CD14-positive monocyte (primary cell): Measurements from ENCODE around the gene DNAI2. TPM values are rescaled to one million over a fixed set of nuclear protein-coding genes. Genes with fewer than 3 reads are reported as not detected.
A peak's percentile ranks its signal among the peaks of the same experiment; 100 is the strongest.

Experiments used
- DNase-seq, 3 donors: peaks; one replicate each; pipeline ENCODE4 v3.0.0-alpha.2; 2011 to 2022
- H2AFZ ChIP-seq: 2 replicates; pipeline ENCODE4 v1.6.0; 2012; ENCODE audit warnings: mild to moderate bottlenecking, low read depth, low read length, inconsistent platforms; ENCODE audit not compliant: insufficient read depth, poor library complexity, severe bottlenecking
- H3K27ac ChIP-seq, 2 donors: 1 replicate in 1 of 2; 2 replicates in 1 of 2; pipeline ENCODE4 v1.5.1; 2012 to 2013; ENCODE audit warnings: low read length in 2 of 2, control low read depth in 1 of 2, inconsistent platforms in 1 of 2, low read depth in 1 of 2, mild to moderate bottlenecking in 1 of 2
- H3K27me3 ChIP-seq, 2 donors: one replicate each; pipeline versions ENCODE4 v1.6.0 to v1.6.1; 2011 to 2013; ENCODE audit warnings: low read length in 2 of 2; ENCODE audit not compliant: control insufficient read depth in 2 of 2, insufficient read depth in 2 of 2
- H3K36me3 ChIP-seq, 2 donors: replicated peaks in 1 of 2; 1 replicate in 1 of 2; 2 replicates in 1 of 2; pipeline versions ENCODE4 v1.5.1 to v1.6.1; 2012 to 2013; ENCODE audit warnings: low read length in 2 of 2, control low read depth in 1 of 2, inconsistent platforms in 1 of 2, mild to moderate bottlenecking in 1 of 2; ENCODE audit not compliant: insufficient read depth in 2 of 2, control insufficient read depth in 1 of 2
- H3K4me1 ChIP-seq, 2 donors: 1 replicate in 1 of 2; 2 replicates in 1 of 2; pipeline versions ENCODE4 v1.5.1 to v1.6.1; 2012 to 2013; ENCODE audit warnings: low read length in 2 of 2, control low read depth in 1 of 2, inconsistent platforms in 1 of 2, mild to moderate bottlenecking in 1 of 2, moderate library complexity in 1 of 2; ENCODE audit not compliant: insufficient read depth in 2 of 2, control insufficient read depth in 1 of 2
- H3K4me2 ChIP-seq: replicated peaks from 2 replicates; pipeline ENCODE3; 2012; ENCODE audit warnings: low read length, moderate library complexity, mild to moderate bottlenecking; ENCODE audit not compliant: poor library complexity, severe bottlenecking; ENCODE audit errors: extremely low read depth
- H3K4me3 ChIP-seq, 3 experiments: fragments of 200-600 bp in 1 of 3; sonication (generic) in 1 of 3; replicated peaks in 1 of 3; 1 replicate in 2 of 3; 2 replicates in 1 of 3; pipeline ENCODE4 v1.5.1; 2011 to 2013; ENCODE audit warnings: low read length in 3 of 3, mild to moderate bottlenecking in 3 of 3, control low read depth in 2 of 3, low read depth in 2 of 3, inconsistent platforms in 1 of 3, moderate library complexity in 1 of 3
- H3K79me2 ChIP-seq: 2 replicates; pipeline ENCODE4 v1.6.0; 2012; ENCODE audit warnings: mild to moderate bottlenecking, control low read depth, inconsistent platforms, low read length, moderate library complexity; ENCODE audit not compliant: insufficient read depth
- H3K9ac ChIP-seq: 2 replicates; pipeline ENCODE4 v1.6.0; 2017; ENCODE audit warnings: low read length, mild to moderate bottlenecking; ENCODE audit not compliant: insufficient read depth, poor library complexity, severe bottlenecking
- H3K9me3 ChIP-seq, 2 donors: replicated peaks in 1 of 2; 1 replicate in 1 of 2; 2 replicates in 1 of 2; pipeline versions ENCODE4 v1.5.1 to v1.6.1; 2012 to 2013; ENCODE audit warnings: low read length in 2 of 2, control low read depth in 1 of 2; ENCODE audit not compliant: control insufficient read depth in 1 of 2, insufficient read depth in 1 of 2
- H4K20me1 ChIP-seq: 2 replicates; pipeline ENCODE4 v1.6.0; 2012; ENCODE audit warnings: mild to moderate bottlenecking, low read length, control low read depth, moderate library complexity; ENCODE audit not compliant: insufficient read depth
- H3K27ac Mint-ChIP-seq, 7 donors: one replicate each; pipeline ENCODE4 v1.8.0; 2020; ENCODE audit warnings: mild to moderate bottlenecking in 7 of 7, mixed read lengths in 7 of 7, moderate library complexity in 6 of 7, inconsistent platforms in 2 of 7
- H3K27me3 Mint-ChIP-seq, 3 donors: one replicate each; pipeline ENCODE4 v1.8.0; 2021 to 2022; ENCODE audit warnings: low read depth in 3 of 3, mild to moderate bottlenecking in 3 of 3, mixed read lengths in 3 of 3, moderate library complexity in 3 of 3, inconsistent platforms in 1 of 3
- H3K36me3 Mint-ChIP-seq, 2 donors: one replicate each; pipeline ENCODE4 v1.8.0; 2020; ENCODE audit warnings: mixed read lengths in 2 of 2, inconsistent platforms in 1 of 2, mild to moderate bottlenecking in 1 of 2
- H3K4me1 Mint-ChIP-seq: one replicate; pipeline ENCODE4 v1.8.0; 2020; ENCODE audit warnings: mild to moderate bottlenecking, mixed read lengths
- H3K4me3 Mint-ChIP-seq, 2 donors: one replicate each; pipeline ENCODE4 v1.8.0; 2020; ENCODE audit warnings: mild to moderate bottlenecking in 2 of 2, mixed read lengths in 2 of 2, moderate library complexity in 1 of 2
- H3K9me3 Mint-ChIP-seq, 7 donors: one replicate each; pipeline ENCODE4 v1.8.0; 2020 to 2022; ENCODE audit warnings: mixed read lengths in 7 of 7, mild to moderate bottlenecking in 6 of 7, moderate library complexity in 6 of 7, inconsistent platforms in 2 of 7
- CTCF ChIP-seq: fragments of 200-600 bp; IDR thresholded peaks from one replicate; pipeline ENCODE4 v1.8.0; 2022; ENCODE audit warnings: antibody characterized with exemption, mild to moderate bottlenecking
- WGBS: methylation state at CpG from one replicate; pipeline ENCODE4 v1.1.5; 2013; ENCODE audit warnings: missing lambda C conversion rate; ENCODE audit not compliant: insufficient coverage; 5-methylcytosine and 5-hydroxymethylcytosine counted together
- intact Hi-C, 2 donors: fragments of 100-400 bp; cut with micrococcal nuclease; formaldehyde crosslinking; loops; one replicate each; pipeline versions ENCODE4 v1.15.0 to v1.15.1; 2023
- polyA plus RNA-seq, 3 donors: library from polyadenylated mRNA; depleted of rRNA in 1 of 3; unstranded in 2 of 3; stranded (reverse) in 1 of 3; fragments of 300-500 nt in 2 of 3; fragments of >200 nt in 1 of 3; fragmentation: Illumina TruSeq in 2 of 3; gene quantifications; 1 replicate in 2 of 3; 2 replicates in 1 of 3; pipeline ENCODE4 v1.2.3, GENCODE V29; 2012 to 2021

DNAI2 gene
- polyA plus RNA-seq, 3 donors = 0.07 TPM; not detected in 2

- peaks cover 18% of the 10 kb centered on the region for H3K4me1 Mint-ChIP-seq
- Histone ChIP-seq H3K9ac (no peak overlapping the region), H3K79me2 (no peaks in the 10 kb centered on the region), H3K27me3 (peaks cover 12 to 40% of the 10 kb centered on the region in 2 donors), H3K4me3 (peak overlapping the region in 1 of 3 experiments; percentile 63), H3K27ac (no peak overlapping the region), H4K20me1 (no peaks in the 10 kb centered on the region), H3K9me3 (no peaks in the 10 kb centered on the region), H3K36me3 (no peaks in the 10 kb centered on the region), H2AFZ (peak overlapping the region; percentile 61), H3K4me2 (peak overlapping the region; percentile 72), H3K4me1 (peaks cover 10 to 20% of the 10 kb centered on the region in 2 donors)
- peaks cover 0 to 3% of the 10 kb centered on the region in 2 donors for H3K36me3 Mint-ChIP-seq
- WGBS = 33% methylated on average over 8 of the region's 10 CpGs
- peak overlapping the region; percentile 52 to 83 for H3K4me3 Mint-ChIP-seq
- TF ChIP-seq CTCF = no peak
- intact Hi-C loops = no loop called here
- no peak for DNase-seq
- peaks cover 0 to 10% (median 0%) of the 10 kb centered on the region in 7 donors for H3K9me3 Mint-ChIP-seq
- peaks cover 47 to 58% (median 56%) of the 10 kb centered on the region in 3 donors for H3K27me3 Mint-ChIP-seq
- no peak overlapping the region for H3K27ac Mint-ChIP-seq
Observed at GRCh38 chr17:74326506-74326905, 52.5 kb downstream of the DNAI2 start.

DNA sequence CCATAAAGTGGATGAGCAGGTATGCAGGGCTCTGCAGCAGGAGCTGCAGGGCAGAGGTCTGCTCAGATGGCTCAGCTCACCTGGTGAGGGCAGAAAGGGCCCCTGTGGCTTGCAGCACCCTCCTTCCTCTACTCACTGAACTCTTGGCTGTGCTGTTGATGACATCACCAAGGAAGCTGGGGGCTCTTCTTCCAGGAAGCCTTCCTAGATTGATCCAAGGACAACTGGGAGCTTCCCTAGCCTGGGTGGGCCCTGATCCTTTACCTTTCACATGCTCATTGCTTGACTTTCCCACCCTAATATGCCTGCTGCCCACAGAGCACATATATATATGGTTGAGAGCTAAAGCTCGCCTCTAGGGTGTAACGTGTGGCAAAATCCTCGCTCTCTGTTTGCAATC is 54.5 kb downstream of the DNAI2 start:
- H3K9ac ChIP-seq = no peak overlapping the region
- peaks cover 14 to 25% of the 10 kb centered on the region in 2 donors for H3K4me1 ChIP-seq
- H3K36me3 ChIP-seq = no peaks in the 10 kb centered on the region
- no peak overlapping the region for H3K27ac ChIP-seq
- WGBS = 100% methylated on average over 1 of the region's 3 CpGs
- H3K27me3 ChIP-seq = peaks cover 12 to 40% of the 10 kb centered on the region in 2 donors
- no peaks in the 10 kb centered on the region for H3K79me2 ChIP-seq
- no peaks in the 10 kb centered on the region for H3K9me3 ChIP-seq
- intact Hi-C loops = no loop called here
- no peak overlapping the region for H3K4me3 ChIP-seq
- no peak overlapping the region for H3K4me2 ChIP-seq
- no peak for TF ChIP-seq CTCF
- Mint-ChIP-seq H3K36me3 (peaks cover 0 to 3% of the 10 kb centered on the region in 2 donors), H3K9me3 (peaks cover 0 to 10% (median 0%) of the 10 kb centered on the region in 7 donors), H3K27ac (no peak overlapping the region), H3K4me3 (no peak overlapping the region), H3K4me1 (peaks cover 23% of the 10 kb centered on the region), H3K27me3 (peaks cover 46 to 58% (median 49%) of the 10 kb centered on the region in 3 donors)
- DNase-seq = no peak
- H4K20me1 ChIP-seq = no peaks in the 10 kb centered on the region
- H2AFZ ChIP-seq = no peak overlapping the region
